ENCODE measurements around the gene TET3. TPM values are rescaled to one million over a fixed set of nuclear protein-coding genes. Genes with fewer than 3 reads are reported as not detected.
A peak's percentile ranks its signal among the peaks of the same experiment; 100 is the strongest.

Gene TET3
- total and polyA plus RNA-seq, 2 of the 8 experiments (the other 6 are each of a cell fraction or from before 2014, with no cell fraction given), result 4.5 to 21.1 TPM

DNA sequence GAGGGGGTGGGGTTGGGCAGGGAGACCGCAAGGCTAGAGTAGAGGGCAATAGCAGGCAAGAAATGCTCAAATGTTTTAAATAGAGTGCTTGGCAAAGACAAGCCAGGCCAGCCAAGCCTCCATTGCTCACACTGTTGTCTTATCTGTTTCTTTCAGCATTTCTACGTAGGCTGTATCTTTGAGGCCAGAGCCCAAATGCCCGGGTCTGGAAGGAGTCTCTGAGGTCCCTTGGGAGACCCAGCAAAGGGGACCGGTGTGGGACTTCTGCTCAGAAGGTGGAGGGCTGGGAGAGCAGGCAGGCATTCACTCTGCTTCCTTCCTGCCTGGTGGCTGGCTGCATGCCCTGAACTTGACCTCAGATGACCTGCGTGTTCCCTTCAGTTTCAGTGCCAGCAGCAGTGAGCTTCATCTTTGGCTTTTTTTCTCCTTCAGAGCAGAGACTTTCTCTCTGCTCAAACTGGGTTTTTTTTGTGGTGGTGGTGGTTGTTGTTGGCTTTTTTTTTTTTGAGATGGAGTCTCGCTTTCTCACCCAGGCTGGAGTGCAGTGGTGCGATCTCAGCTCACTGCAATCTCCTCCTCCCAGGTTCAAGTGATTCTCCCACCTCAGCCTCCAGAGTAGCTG is 13.7 kb upstream of the TET3 start:
- DNase-seq (ENCODE audit: low read depth in 1 of 2, low spot score in 2 of 2), result no peak
- WGBS, 2 experiments (ENCODE audit: extremely low coverage in 1 of 2, insufficient coverage in 1 of 2, insufficient read length in 1 of 2, insufficient replicate concordance in 2 of 2, low coverage in 1 of 2, low lambda C conversion rate in 2 of 2, missing lambda C conversion rate in 1 of 2), result 84% methylated on average over 5 of the region's 7 CpGs; no CpG with 5 or more reads in 1 of the 2 experiments
- H3K9me3 ChIP-seq (ENCODE audit: insufficient read depth in 2 of 2, low read depth in 1 of 2, low read length in 1 of 2), result no peaks in the 10 kb centered on the region

More for the DNA sequence above, 13.7 kb upstream of the TET3 start:
- no peak overlapping the region for H3K56ac ChIP-seq (replicated peaks; ENCODE audit: insufficient read length, low read depth, low read length)
- H3K23ac ChIP-seq (ENCODE audit: insufficient read length), result no peak overlapping the region
- peaks cover 0 to 3% of the 10 kb centered on the region in 2 experiments for H4K20me1 ChIP-seq (replicated peaks in 1 of 2; ENCODE audit: control insufficient read depth in 1 of 2, insufficient read depth in 2 of 2, low read length in 2 of 2)
- CTCF ChIA-PET (ENCODE audit: partially characterized antibody), result interaction anchor here (1.0 to 1.7 kb wide), 4 partner anchors 8 to 181 kb away, joined by 3 to 4 read pairs (median 4); no protein-coding TSS in a partner anchor
- H2BK20ac ChIP-seq (ENCODE audit: low read length), result no peak overlapping the region
- H4K91ac ChIP-seq (replicated peaks; ENCODE audit: insufficient read length, low read length), result no peak overlapping the region
- H2BK15ac ChIP-seq (ENCODE audit: low read length), result no peak overlapping the region
- H3K4ac ChIP-seq (replicated peaks; ENCODE audit: insufficient read length, low read depth, low read length), result no peak overlapping the region
- H2AFZ ChIP-seq (ENCODE audit: low read length), result no peak overlapping the region
- H4K8ac ChIP-seq (ENCODE audit: extremely low read depth, insufficient read depth, low read length), result no peak overlapping the region
- no peak overlapping the region for H3K14ac ChIP-seq (ENCODE audit: insufficient read length)
- H3K18ac ChIP-seq (ENCODE audit: extremely low read depth, low read length), result no peak overlapping the region
- no peaks in the 10 kb centered on the region for H3K23me2 ChIP-seq (ENCODE audit: low read depth, low read length)
- no peak overlapping the region for H2BK120ac ChIP-seq (replicated peaks; ENCODE audit: low read depth, low read length)
- H2BK12ac ChIP-seq (ENCODE audit: low read depth, low read length), result no peak overlapping the region
- no peak overlapping the region for H4K5ac ChIP-seq (ENCODE audit: insufficient read length, low read depth, low read length)
- H3K4me3 ChIP-seq (ENCODE audit: extremely low read depth in 1 of 4, insufficient read depth in 2 of 4, low read depth in 3 of 4, low read length in 4 of 4), result no peak overlapping the region
- H3K4me2 ChIP-seq (ENCODE audit: insufficient read depth in 1 of 2, low read depth in 2 of 2, low read length in 2 of 2), result no peak overlapping the region
- peaks cover 0 to 2% (median under 1%) of the 10 kb centered on the region in 4 experiments; a peak in 1 of 7 replicates for H3K4me1 ChIP-seq (replicated peaks in 1 of 4; ENCODE audit: control insufficient read depth in 3 of 4, insufficient read depth in 4 of 4, low read length in 3 of 4)
- no peak for TF ChIP-seq CREB1 (IDR thresholded peaks at IDR 0.05)
- 0 out of 2 replicates have a peak, but pooled peaks have one; percentile 67 for TF ChIP-seq RXRA (IDR thresholded peaks at IDR 0.05; ENCODE audit: insufficient read depth, low read depth, low read length)
- H3K79me1 ChIP-seq (ENCODE audit: low read depth, low read length), result no peaks in the 10 kb centered on the region
- no peak overlapping the region; a peak in 1 of 7 replicates for H3K9ac ChIP-seq (replicated peaks in 1 of 4; ENCODE audit: extremely low read depth in 1 of 4, low read depth in 3 of 4, low read length in 3 of 4)
- POLR2A ChIA-PET (ENCODE audit: partially characterized antibody), result interaction anchor here (1.4 kb wide), 1 partner anchor 17 kb away, joined by 4 read pairs; no protein-coding TSS in a partner anchor
- no peaks in the 10 kb centered on the region; a peak in 1 of 7 replicates for H3K27me3 ChIP-seq (replicated peaks in 1 of 4; ENCODE audit: control insufficient read depth in 3 of 4, extremely low read depth in 1 of 4, insufficient read depth in 3 of 4, low read length in 3 of 4)
- no peaks in the 10 kb centered on the region for H3K36me3 ChIP-seq (ENCODE audit: control insufficient read depth in 2 of 4, insufficient read depth in 4 of 4, low read length in 3 of 4)
- no peak overlapping the region for H3K27ac ChIP-seq (ENCODE audit: low read depth, low read length)
- H3K79me2 ChIP-seq (ENCODE audit: control insufficient read depth in 1 of 2, insufficient read depth in 2 of 2, low read length in 2 of 2), result no peaks in the 10 kb centered on the region
- no peak for FAIRE-seq
- no peak overlapping the region for H2AK5ac ChIP-seq (ENCODE audit: low read depth, low read length)
- H2BK5ac ChIP-seq (ENCODE audit: low read depth, low read length), result no peak overlapping the region

Measured in H1 (cell line).